RWPE2 (cell line): ENCODE measurements around the gene KLF5.

Experiments
- ATAC-seq: fragments of 200-7000 bp; cut with Tn5 transposase; 3 replicates; pipeline ENCODE4 v1.9.1; 2021; ENCODE audit warnings: low read depth
- DNase-seq: peaks from one replicate; pipeline ENCODE4 v3.0.0-alpha.2; 2020; ENCODE audit warnings: low spot score
- H3K27ac ChIP-seq: fragments of 450-650 bp; 2 replicates; pipeline ENCODE4 v1.5.1; 2017; ENCODE audit warnings: mild to moderate bottlenecking; ENCODE audit not compliant: poor library complexity, severe bottlenecking
- H3K27me3 ChIP-seq: fragments of 250-450 bp; sonication (Bioruptor Pico); 2 replicates; pipeline ENCODE4 v1.5.1; 2021; ENCODE audit warnings: mild to moderate bottlenecking, moderate library complexity; ENCODE audit not compliant: insufficient read depth, poor library complexity, severe bottlenecking
- H3K36me3 ChIP-seq: fragments of 250-450 bp; sonication (Bioruptor Pico); 2 replicates; pipeline ENCODE4 v1.5.1; 2020; ENCODE audit warnings: low read depth, mild to moderate bottlenecking, moderate library complexity
- H3K4me1 ChIP-seq: fragments of 250-450 bp; sonication (Bioruptor Pico); 2 replicates; pipeline ENCODE4 v1.5.1; 2021; ENCODE audit warnings: mild to moderate bottlenecking, moderate library complexity; ENCODE audit not compliant: insufficient read depth, poor library complexity, severe bottlenecking
- H3K4me3 ChIP-seq: fragments of 250-450 bp; sonication (Bioruptor Pico); 2 replicates; pipeline ENCODE4 v1.5.1; 2021; ENCODE audit warnings: mild to moderate bottlenecking, moderate library complexity; ENCODE audit not compliant: severe bottlenecking
- H3K9me3 ChIP-seq: fragments of 250-450 bp; sonication (Bioruptor Pico); 2 replicates; pipeline ENCODE4 v1.5.1; 2021; ENCODE audit warnings: mild to moderate bottlenecking, moderate library complexity; ENCODE audit not compliant: severe bottlenecking
- CTCF ChIP-seq: fragments of 450-650 bp; IDR thresholded peaks from one replicate; pipeline ENCODE4 v1.5.1; 2017; ENCODE audit warnings: mild to moderate bottlenecking, moderate library complexity; ENCODE audit not compliant: poor library complexity, severe bottlenecking

Gene KLF5

GRCh38 chr13:73079359-73079758 is 20.6 kb downstream of the KLF5 start:
- DNase-seq (no peak), ATAC-seq (peak; percentile 50)
- Histone ChIP-seq H3K4me3 (no peak overlapping the region), H3K27me3 (no peaks in the 10 kb centered on the region), H3K27ac (peak overlapping the region; percentile 51), H3K9me3 (no peaks in the 10 kb centered on the region), H3K4me1 (peaks cover 12% of the 10 kb centered on the region), H3K36me3 (peaks cover 32% of the 10 kb centered on the region)
- no peak for TF ChIP-seq CTCF

DNA sequence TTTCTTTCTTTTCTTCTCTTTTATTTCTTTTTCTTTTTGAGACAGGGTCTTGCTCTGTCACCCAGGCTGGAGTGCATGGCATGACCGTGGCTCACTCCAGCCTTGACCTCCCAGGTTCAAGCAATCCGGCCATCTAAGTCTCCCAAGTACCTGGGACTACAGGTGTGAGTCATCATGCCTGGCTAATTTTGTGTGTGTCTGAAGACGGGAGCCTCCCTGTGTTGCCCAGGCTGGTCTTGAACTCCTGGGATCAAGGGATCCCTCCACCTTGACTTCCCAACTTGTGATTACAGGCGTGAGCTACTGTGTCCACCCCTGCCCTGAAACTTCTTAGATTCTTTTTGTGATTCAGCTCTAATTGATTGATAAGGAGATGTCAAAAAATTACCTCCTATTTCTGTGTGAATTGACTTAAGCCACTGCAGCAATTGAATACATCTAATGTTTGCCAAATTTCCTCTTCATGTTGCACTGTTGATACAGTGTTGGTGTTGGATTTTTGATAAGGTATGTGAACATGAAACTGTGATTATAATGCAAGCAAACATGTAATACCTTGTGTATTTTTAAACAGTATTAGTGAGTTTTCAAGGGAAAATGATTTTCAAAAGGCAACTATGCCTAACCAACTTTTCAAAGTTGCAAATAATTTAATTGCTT is 22.6 kb downstream of the KLF5 start:
- Histone ChIP-seq H3K4me1 (peaks cover 12% of the 10 kb centered on the region), H3K4me3 (no peak overlapping the region), H3K9me3 (no peaks in the 10 kb centered on the region), H3K27me3 (no peaks in the 10 kb centered on the region), H3K27ac (peak overlapping the region; percentile 40), H3K36me3 (peaks cover 12% of the 10 kb centered on the region)
- ATAC-seq (peak; percentile 26; the same call in 1 of the 3 replicates), DNase-seq (no peak)
- no peak for TF ChIP-seq CTCF

DNA sequence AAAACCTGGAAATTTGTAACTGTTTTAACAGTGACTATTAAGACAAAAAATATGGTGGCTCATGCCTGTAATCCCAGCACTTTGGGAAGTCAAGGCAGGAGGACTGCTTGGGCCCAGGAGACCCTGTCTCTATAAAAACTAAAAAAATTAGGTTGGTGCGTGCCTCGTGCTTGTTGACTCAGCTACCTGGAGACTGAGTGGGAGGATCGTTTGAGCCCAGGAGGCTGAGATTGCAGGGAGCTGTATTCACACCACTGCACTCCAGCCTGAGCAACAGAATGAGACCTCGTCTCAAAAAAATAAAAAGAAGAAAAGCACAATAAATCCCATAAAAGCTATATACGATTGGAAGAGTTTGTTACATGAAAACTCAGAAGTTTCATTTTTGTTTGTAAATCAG is 23.7 kb downstream of the KLF5 start:
- Histone ChIP-seq H3K9me3 (peaks cover 4% of the 10 kb centered on the region), H3K27ac (peak overlapping the region; percentile 40), H3K4me1 (peaks cover 12% of the 10 kb centered on the region), H3K27me3 (no peaks in the 10 kb centered on the region), H3K36me3 (peaks cover 1% of the 10 kb centered on the region), H3K4me3 (no peak overlapping the region)
- TF ChIP-seq CTCF, result no peak
- ATAC-seq, result no peak
- no peak for DNase-seq

- peaks cover 12% of the 10 kb centered on the region for H3K4me1 ChIP-seq
- no peak for TF ChIP-seq CTCF
- no peaks in the 10 kb centered on the region for H3K27me3 ChIP-seq
- peaks cover 4% of the 10 kb centered on the region for H3K9me3 ChIP-seq
- H3K36me3 ChIP-seq, result no peaks in the 10 kb centered on the region
- ATAC-seq, result no peak
- H3K27ac ChIP-seq, result peak overlapping the region; percentile 40
- H3K4me3 ChIP-seq, result no peak overlapping the region
- no peak for DNase-seq
These were observed 24.1 kb downstream of the KLF5 start for GRCh38 chr13:73082895-73083294.

DNA sequence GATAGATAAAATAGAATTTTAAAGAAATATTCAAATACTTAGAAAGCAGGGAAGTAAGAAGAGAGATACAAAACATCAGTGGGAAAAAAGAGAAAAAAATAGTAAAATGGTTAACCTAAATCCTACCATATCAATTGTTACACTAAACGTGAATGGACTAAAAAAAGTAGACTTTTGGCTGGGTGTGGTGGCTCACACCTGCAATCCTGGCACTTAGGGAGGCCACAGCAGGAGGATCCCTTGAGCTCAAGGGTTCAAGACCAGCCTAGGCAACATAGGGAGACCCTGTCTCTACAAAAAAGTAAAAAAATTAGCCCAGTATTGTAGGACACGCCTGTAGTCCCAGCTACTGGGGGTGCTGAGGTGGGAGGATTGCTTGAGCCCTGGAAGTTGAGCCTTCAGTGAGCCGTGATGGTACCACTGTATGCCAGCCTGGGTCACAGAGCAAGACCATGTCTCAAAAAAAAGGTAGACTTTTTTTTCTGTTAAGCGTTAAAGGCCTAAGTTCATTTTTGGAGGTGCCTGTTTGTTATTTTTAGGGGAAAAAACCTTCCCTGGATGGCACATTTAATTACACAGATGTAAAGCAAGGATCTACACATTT is 29.6 kb downstream of the KLF5 start:
- no peaks in the 10 kb centered on the region for H3K27me3 ChIP-seq
- no peak for ATAC-seq
- H3K4me3 ChIP-seq, result no peak overlapping the region
- no peak overlapping the region for H3K27ac ChIP-seq
- H3K36me3 ChIP-seq, result no peaks in the 10 kb centered on the region
- peaks cover 12% of the 10 kb centered on the region for H3K9me3 ChIP-seq
- peaks cover 16% of the 10 kb centered on the region for H3K4me1 ChIP-seq
- TF ChIP-seq CTCF, result no peak
- DNase-seq, result no peak
